Measurements from ENCODE around the gene PC. TPM values are rescaled to one million over a fixed set of nuclear protein-coding genes. Genes with fewer than 3 reads are reported as not detected.

Gene PC
- polyA plus RNA-seq, 2 of the 4 experiments (the other 2 are of a cell fraction), result 14.2 to 45.9 TPM

GRCh38 chr11:66969584-66970225 is 11.5 kb upstream of the PC start:
- 66% methylated on average over 6 of the region's 6 CpGs for WGBS (ENCODE audit: missing lambda C conversion rate)
- FAIRE-seq (no peak), ATAC-seq (peak in 1 of 2 experiments; percentile 1; a peak in 1 of 6 replicates), DNase-seq (ENCODE audit: low read depth in 1 of 2, low spot score in 1 of 2) (no peak)
- ChIA-PET POLR2A (interaction anchor here (1.4 to 2.1 kb wide), 2 partner anchors 83 to 114 kb away, joined by 3 to 5 read pairs; no protein-coding TSS in a partner anchor), CTCF (interaction anchor here (0.6 to 2.4 kb wide), 7 partner anchors 10 to 86 kb away, joined by 3 to 8 read pairs (median 3); no protein-coding TSS in a partner anchor)
- TF ChIP-seq MAZ (IDR thresholded peaks at IDR 0.05; ENCODE audit: borderline replicate concordance, low read depth, low read length), result no peak
- TF ChIP-seq HOXA7 (CRISPR knock-in tag; IDR thresholded peaks at IDR 0.05), result no peak
- peak; percentile 94; the same call in 1 of the 2 replicates for TF ChIP-seq HOXB13 (CRISPR knock-in tag; IDR thresholded peaks at IDR 0.05; ENCODE audit: low read depth)
- no peak for TF ChIP-seq JUNB (IDR thresholded peaks at IDR 0.05)
- no peak for TF ChIP-seq RNF2 (IDR thresholded peaks at IDR 0.05; ENCODE audit: borderline replicate concordance, low read depth)
- no peak for TF ChIP-seq HDAC2 (IDR thresholded peaks at IDR 0.05)
- no peak for TF ChIP-seq SMC3 (IDR thresholded peaks at IDR 0.05)
- TF ChIP-seq ATOH8 (CRISPR knock-in tag; IDR thresholded peaks at IDR 0.05; ENCODE audit: low read depth), result peak; percentile 95
- 0 out of 2 replicates have a peak, but pooled peaks have one; percentile 43 for TF ChIP-seq EHF (CRISPR knock-in tag; IDR thresholded peaks at IDR 0.05)
- TF ChIP-seq HOXB5 (CRISPR knock-in tag; IDR thresholded peaks at IDR 0.05), result peak; percentile 54; the same call in 1 of the 2 replicates
- TF ChIP-seq NFE2L2 (conservative IDR thresholded peaks at IDR 0.05; ENCODE audit: low read length), result no peak
- no peak for TF ChIP-seq HMGXB4 (CRISPR knock-in tag; IDR thresholded peaks at IDR 0.05; ENCODE audit: borderline replicate concordance)
- TF ChIP-seq E2F6 (IDR thresholded peaks at IDR 0.05; ENCODE audit: borderline replicate concordance, low read depth), result no peak
- TF ChIP-seq POLR2AphosphoS2 (conservative IDR thresholded peaks at IDR 0.05; ENCODE audit: low read length), result no peak
- TF ChIP-seq KDM5A (IDR thresholded peaks at IDR 0.05), result no peak
- TF ChIP-seq SREBF2 (IDR thresholded peaks at IDR 0.05), result no peak
- TF ChIP-seq RAD21 (conservative IDR thresholded peaks at IDR 0.05 in 1 of 2, IDR thresholded peaks at IDR 0.05 in 1 of 2), result no peak
- TF ChIP-seq RARB (CRISPR knock-in tag; IDR thresholded peaks at IDR 0.05), result 0 out of 2 replicates have a peak, but pooled peaks have one; percentile 34
- TF ChIP-seq GATA3 (IDR thresholded peaks at IDR 0.05; ENCODE audit: borderline replicate concordance), result no peak
- TF ChIP-seq FOXS1 (CRISPR knock-in tag; IDR thresholded peaks at IDR 0.05), result no peak; the same call in 1 of the 2 replicates
- peak; percentile 49; the same call in 1 of the 2 replicates for TF ChIP-seq ZNF302 (CRISPR knock-in tag; IDR thresholded peaks at IDR 0.05)
- Histone ChIP-seq H3K4me3 (no peak overlapping the region), H3K4me2 (peak overlapping the region; percentile 69), H3K4me1 (peaks cover 91% of the 10 kb centered on the region), H3K9me3 (no peaks in the 10 kb centered on the region), H3K27ac (peak overlapping the region; percentile 95 to 99)

- ChIA-PET CTCF (interaction anchor here (1.3 to 2.4 kb wide), 2 partner anchors 8 to 9 kb away, joined by 3 to 9 read pairs; no protein-coding TSS in a partner anchor), POLR2A (no interaction called here)
- H3K9me3 ChIP-seq, result no peaks in the 10 kb centered on the region
- H3K4me1 ChIP-seq, result peaks cover 73% of the 10 kb centered on the region
- peak in 1 of 2 experiments; percentile 78 for DNase-seq (ENCODE audit: low read depth in 1 of 2, low spot score in 1 of 2)
- no peak for FAIRE-seq
- WGBS (ENCODE audit: missing lambda C conversion rate), result 35% methylated on average over 5 of the region's 5 CpGs
- peak overlapping the region; percentile 27; the same call in 2 of the 3 replicates for H3K4me2 ChIP-seq
- no peak overlapping the region for H3K4me3 ChIP-seq
- H3K27ac ChIP-seq, result peak overlapping the region; percentile 95 to 99
- ATAC-seq, result peak in 1 of 2 experiments; percentile 32; a peak in 2 of 6 replicates
- TF ChIP-seq MAX (IDR thresholded peaks at IDR 0.05) (peak; percentile 43), JUN (IDR thresholded peaks at IDR 0.05) (peak in 1 of 2 experiments; percentile 22; a peak in 1 of 5 replicates), FOXS1 (CRISPR knock-in tag; IDR thresholded peaks at IDR 0.05) (no peak), CEBPB (IDR thresholded peaks at IDR 0.05) (0 out of 4 replicates have a peak, but pooled peaks of 1 of the 2 experiments have one; percentile 23), GATA3 (IDR thresholded peaks at IDR 0.05; ENCODE audit: borderline replicate concordance) (peak; percentile 28; the same call in 1 of the 2 replicates), MAZ (IDR thresholded peaks at IDR 0.05; ENCODE audit: borderline replicate concordance, low read depth, low read length) (0 out of 2 replicates have a peak, but pooled peaks have one; percentile 29), ESRRA (IDR thresholded peaks at IDR 0.05; ENCODE audit: borderline replicate concordance, low read length) (peak; percentile 74; the same call in 1 of the 2 replicates), REST (IDR thresholded peaks at IDR 0.05) (no peak), EHMT2 (IDR thresholded peaks at IDR 0.05; ENCODE audit: low read depth) (0 out of 2 replicates have a peak, but pooled peaks have one; percentile 36)
These were observed 9.7 kb upstream of the PC start for GRCh38 chr11:66967670-66968425.
